Measurements from ENCODE around the gene NAT9. TPM values are rescaled to one million over a fixed set of nuclear protein-coding genes. Genes with fewer than 3 reads are reported as not detected.

NAT9 gene
- total RNA-seq, 1 experiment from 2014 or later: 64.8 TPM

GRCh38 chr17:74729866-74730265 is 46.3 kb downstream of the NAT9 start:
- CTCF ChIA-PET: no interaction called here
- no peak for DNase-seq (ENCODE audit: unreplicated experiment)
- no peak overlapping the region for H3K4me3 Mint-ChIP-seq (ENCODE audit: unreplicated experiment)
- POLR2A ChIA-PET: interaction anchor here (0.6 kb wide), 1 partner anchor 149 kb away, joined by 3 read pairs; no protein-coding TSS in a partner anchor
- no TSS peak for BruUV-seq (replicated peaks)
- intact Hi-C loops (cut with micrococcal nuclease): no loop called here
- no peaks in the 10 kb centered on the region for H3K4me1 Mint-ChIP-seq (ENCODE audit: insufficient read depth, unreplicated experiment)
- peaks cover 1% of the 10 kb centered on the region for H3K27me3 Mint-ChIP-seq (ENCODE audit: insufficient read depth, unreplicated experiment)
- H3K36me3 Mint-ChIP-seq (ENCODE audit: insufficient read depth, unreplicated experiment): no peaks in the 10 kb centered on the region
- H3K27ac Mint-ChIP-seq (ENCODE audit: low read depth, unreplicated experiment): no peak overlapping the region
- no peaks in the 10 kb centered on the region for H3K9me3 Mint-ChIP-seq (ENCODE audit: unreplicated experiment)
- TF ChIP-seq CTCF (IDR thresholded peaks at IDR 0.05; ENCODE audit: unreplicated experiment): no peak

GRCh38 chr17:74729368-74729767 is 46.8 kb downstream of the NAT9 start:
- Mint-ChIP-seq H3K4me1 (ENCODE audit: insufficient read depth, unreplicated experiment) (no peaks in the 10 kb centered on the region), H3K9me3 (ENCODE audit: unreplicated experiment) (no peaks in the 10 kb centered on the region), H3K4me3 (ENCODE audit: unreplicated experiment) (no peak overlapping the region), H3K27me3 (ENCODE audit: insufficient read depth, unreplicated experiment) (peaks cover 6% of the 10 kb centered on the region), H3K27ac (ENCODE audit: low read depth, unreplicated experiment) (no peak overlapping the region), H3K36me3 (ENCODE audit: insufficient read depth, unreplicated experiment) (no peaks in the 10 kb centered on the region)
- intact Hi-C loops (cut with micrococcal nuclease): no loop called here
- BruUV-seq (replicated peaks): no TSS peak
- ChIA-PET CTCF (no interaction called here), POLR2A (interaction anchor here (0.6 kb wide), 1 partner anchor 149 kb away, joined by 3 read pairs; no protein-coding TSS in a partner anchor)
- no peak for DNase-seq (ENCODE audit: unreplicated experiment)
- no peak for TF ChIP-seq CTCF (IDR thresholded peaks at IDR 0.05; ENCODE audit: unreplicated experiment)

GRCh38 chr17:74728702-74729075 is 47.5 kb downstream of the NAT9 start:
- no peak overlapping the region for H3K27ac Mint-ChIP-seq (ENCODE audit: low read depth, unreplicated experiment)
- peaks cover 12% of the 10 kb centered on the region for H3K27me3 Mint-ChIP-seq (ENCODE audit: insufficient read depth, unreplicated experiment)
- no TSS peak for BruUV-seq (replicated peaks)
- CTCF ChIA-PET: no interaction called here
- no peaks in the 10 kb centered on the region for H3K4me1 Mint-ChIP-seq (ENCODE audit: insufficient read depth, unreplicated experiment)
- H3K4me3 Mint-ChIP-seq (ENCODE audit: unreplicated experiment): no peak overlapping the region
- no peaks in the 10 kb centered on the region for H3K36me3 Mint-ChIP-seq (ENCODE audit: insufficient read depth, unreplicated experiment)
- TF ChIP-seq CTCF (IDR thresholded peaks at IDR 0.05; ENCODE audit: unreplicated experiment): no peak
- H3K9me3 Mint-ChIP-seq (ENCODE audit: unreplicated experiment): no peaks in the 10 kb centered on the region
- no peak for DNase-seq (ENCODE audit: unreplicated experiment)
- POLR2A ChIA-PET: no interaction called here
- intact Hi-C loops (cut with micrococcal nuclease): no loop called here

- no peak for TF ChIP-seq CTCF (IDR thresholded peaks at IDR 0.05; ENCODE audit: unreplicated experiment)
- Mint-ChIP-seq H3K9me3 (ENCODE audit: unreplicated experiment) (no peaks in the 10 kb centered on the region), H3K4me1 (ENCODE audit: insufficient read depth, unreplicated experiment) (no peaks in the 10 kb centered on the region), H3K36me3 (ENCODE audit: insufficient read depth, unreplicated experiment) (no peaks in the 10 kb centered on the region), H3K4me3 (ENCODE audit: unreplicated experiment) (no peak overlapping the region), H3K27ac (ENCODE audit: low read depth, unreplicated experiment) (no peak overlapping the region), H3K27me3 (ENCODE audit: insufficient read depth, unreplicated experiment) (peaks cover 12% of the 10 kb centered on the region)
- no TSS peak for BruUV-seq (replicated peaks)
- no peak for DNase-seq (ENCODE audit: unreplicated experiment)
- intact Hi-C loops (cut with micrococcal nuclease): no loop called here
- ChIA-PET CTCF (no interaction called here), POLR2A (no interaction called here)
Observed at GRCh38 chr17:74728033-74728701, 48.0 kb downstream of the NAT9 start.
